ENCODE results near the gene MRPL52. TPM values are rescaled to one million over a fixed set of nuclear protein-coding genes. Genes with fewer than 3 reads are reported as not detected.
A peak's percentile ranks its signal among the peaks of the same experiment; 100 is the strongest.

MRPL52 gene
- total and polyA plus RNA-seq, 2 of the 13 experiments (the other 11 are each of a cell fraction or from before 2014, with no cell fraction given) = 118 to 329 TPM

GRCh38 chr14:22871224-22872032 lies 41.7 kb downstream of the MRPL52 start, which contains the start of gene LRP10 (continued):
- TF ChIP-seq PAXIP1 (CRISPR knock-in tag; conservative IDR thresholded peaks at IDR 0.05) (peak; percentile 90), ZNF335 (CRISPR knock-in tag; IDR thresholded peaks at IDR 0.05) (peak; percentile 94), RNF219 (CRISPR knock-in tag; IDR thresholded peaks at IDR 0.05) (no peak), ZNF160 (CRISPR knock-in tag; IDR thresholded peaks at IDR 0.05) (peak; percentile 84; the same call in 1 of the 2 replicates), BATF2 (CRISPR knock-in tag; IDR thresholded peaks at IDR 0.05) (no peak), RORA (CRISPR knock-in tag; IDR thresholded peaks at IDR 0.05) (no peak), HOXA3 (CRISPR knock-in tag; IDR thresholded peaks at IDR 0.05) (peak; percentile 86), ZNF263 (CRISPR knock-in tag; IDR thresholded peaks at IDR 0.05) (peak; percentile 75), ZNF331 (CRISPR knock-in tag; IDR thresholded peaks at IDR 0.05) (peak; percentile 78; the same call in 1 of the 2 replicates), ZHX1 (CRISPR knock-in tag; IDR thresholded peaks at IDR 0.05; ENCODE audit: low read depth) (peak; percentile 73), SUZ12 (IDR thresholded peaks at IDR 0.05; ENCODE audit: low read depth, low read length) (no peak), ZNF441 (CRISPR knock-in tag; IDR thresholded peaks at IDR 0.05; ENCODE audit: borderline replicate concordance) (peak; percentile 63), ZNF468 (CRISPR knock-in tag; IDR thresholded peaks at IDR 0.05) (no peak), ZNF773 (CRISPR knock-in tag; IDR thresholded peaks at IDR 0.05; ENCODE audit: borderline replicate concordance) (peak; percentile 90; the same call in 1 of the 2 replicates), ZNF501 (CRISPR knock-in tag; IDR thresholded peaks at IDR 0.05) (peak; percentile 100), ZNF720 (CRISPR knock-in tag; IDR thresholded peaks at IDR 0.05) (no peak), ZFP90 (CRISPR knock-in tag; IDR thresholded peaks at IDR 0.05; ENCODE audit: borderline replicate concordance) (no peak), RFX5 (IDR thresholded peaks at IDR 0.05; ENCODE audit: low read depth, low read length) (0 out of 2 replicates have a peak, but pooled peaks have one; percentile 5), MAFK (conservative IDR thresholded peaks at IDR 0.05 in 1 of 2, IDR thresholded peaks at IDR 0.05 in 1 of 2; ENCODE audit: low read length in 2 of 2) (no peak), CENPX (CRISPR knock-in tag; IDR thresholded peaks at IDR 0.05) (no peak), PHF21A (CRISPR knock-in tag; IDR thresholded peaks at IDR 0.05) (peak; percentile 96)

Measured in HepG2 (cell line).